GM18502 (cell line): Measurements from ENCODE around the gene NFKBIL1.
"Not testable (repeated sequence)": the region's sequence is repeated elsewhere in the genome, so short reads cannot be mapped to it uniquely, and the experiment has no call there.

ENCODE experiments used
- ATAC-seq: cut with Tn5 transposase; IDR thresholded peaks from one replicate; pipeline ENCODE4 v1.9.1; 2021; ENCODE audit warnings: mild to moderate bottlenecking; ENCODE audit not compliant: unreplicated experiment, poor library complexity

Gene NFKBIL1

GRCh38 chr6:31534011-31534410, 13.4 kb upstream of the NFKBIL1 start:
- ATAC-seq, result no peak

- no peak for ATAC-seq
Measured at GRCh38 chr6:31534521-31535040, 12.8 kb upstream of the NFKBIL1 start.

GRCh38 chr6:31535538-31536324, 11.7 kb upstream of the NFKBIL1 start:
- ATAC-seq, result no peak

GRCh38 chr6:31538805-31539400, 8.5 kb upstream of the NFKBIL1 start:
- no peak for ATAC-seq

GRCh38 chr6:31540640-31541039, 6.8 kb upstream of the NFKBIL1 start:
- no peak for ATAC-seq

- no peak for ATAC-seq
Measured at GRCh38 chr6:31541059-31541657, 6.2 kb upstream of the NFKBIL1 start.

GRCh38 chr6:31541658-31542521, 5.5 kb upstream of the NFKBIL1 start, which contains the start of gene DDX39B:
Gene DDX39B (minus strand): TSS chr6:31542003. CDS start chr6:31540532, 1,471 bp downstream.
- ATAC-seq, result peak; percentile 69

- ATAC-seq, result no peak
Measured at GRCh38 chr6:31543639-31544038, 3.8 kb upstream of the NFKBIL1 start.

- ATAC-seq, result no peak
Measured at GRCh38 chr6:31544676-31545075, 2.7 kb upstream of the NFKBIL1 start.

GRCh38 chr6:31545291-31545690, 2.1 kb upstream of the NFKBIL1 start:
- ATAC-seq, result no peak

- ATAC-seq, result peak; percentile 44
Measured at GRCh38 chr6:31546339-31546957, 960 bp upstream of the NFKBIL1 start, which contains the start of gene ATP6V1G2. Gene ATP6V1G2 (minus strand): TSS chr6:31546608. CDS start chr6:31546559, 49 bp downstream.

- no peak for ATAC-seq
Measured at GRCh38 chr6:31547727-31548543, 527 bp downstream of the NFKBIL1 start.

GRCh38 chr6:31548544-31548873, 1.1 kb downstream of the NFKBIL1 start:
- ATAC-seq, result no peak

- ATAC-seq, result not testable (repeated sequence)
Measured at GRCh38 chr6:31551371-31551770, 4.0 kb downstream of the NFKBIL1 start.

GRCh38 chr6:31556307-31556706, 8.9 kb downstream of the NFKBIL1 start:
- no peak for ATAC-seq

GRCh38 chr6:31557443-31558317, 10.3 kb downstream of the NFKBIL1 start:
- no peak for ATAC-seq

GRCh38 chr6:31558318-31558625, 10.9 kb downstream of the NFKBIL1 start:
- no peak for ATAC-seq
